HFFc6 (cell line): Measurements from ENCODE around the gene EPAS1. TPM values are rescaled to one million over a fixed set of nuclear protein-coding genes. Genes with fewer than 3 reads are reported as not detected.
A peak's percentile ranks its signal among the peaks of the same experiment; 100 is the strongest.

Experiments used
- DNase-seq: peaks from one replicate; pipeline ENCODE4 v3.0.0-alpha.2; 2018
- H3K27ac Mint-ChIP-seq: 2 replicates; pipeline ENCODE4 v1.8.0; 2020; ENCODE audit warnings: mild to moderate bottlenecking, mixed read lengths
- H3K27me3 Mint-ChIP-seq: 2 replicates; pipeline ENCODE4 v1.8.0; 2021; ENCODE audit warnings: mild to moderate bottlenecking, moderate library complexity, mixed read lengths; ENCODE audit not compliant: insufficient read depth
- H3K36me3 Mint-ChIP-seq: 2 replicates; pipeline ENCODE4 v1.8.0; 2021; ENCODE audit warnings: low read depth, mixed read lengths
- H3K4me1 Mint-ChIP-seq: 2 replicates; pipeline ENCODE4 v1.8.0; 2020; ENCODE audit warnings: low read depth, mixed read lengths
- H3K4me3 Mint-ChIP-seq: 2 replicates; pipeline ENCODE4 v1.8.0; 2020; ENCODE audit warnings: mild to moderate bottlenecking, moderate library complexity, mixed read lengths
- H3K9me3 Mint-ChIP-seq: 2 replicates; pipeline ENCODE4 v1.8.0; 2020; ENCODE audit warnings: mild to moderate bottlenecking, mixed read lengths
- CTCF ChIP-seq: fragments of 200-600 bp; sonication (generic); IDR thresholded peaks from 2 replicates; pipeline ENCODE4 v1.5.0; 2021; ENCODE audit warnings: antibody characterized with exemption, mild to moderate bottlenecking
- total RNA-seq, 6 experiments: library from RNA; stranded (reverse); fragmentation: NEBNext Ultra II Directional; extraction: Animal tissue kit (Norgen Biotek cat#: 25700); gene quantifications; 2 replicates in 1 of 6; 3 replicates in 5 of 6; pipeline ENCODE4 v1.2.3, GENCODE V29; 2021

The EPAS1 gene
- total RNA-seq, 6 experiments from 2014 or later, result 93.5 to 115 (median 101) TPM

GRCh38 chr2:46308629-46309028, 11.4 kb downstream of the EPAS1 start:
- Mint-ChIP-seq H3K4me3 (no peak overlapping the region), H3K36me3 (peaks cover 15% of the 10 kb centered on the region), H3K27ac (no peak overlapping the region), H3K9me3 (peaks cover 4% of the 10 kb centered on the region; the same call in 1 of the 2 replicates), H3K27me3 (peaks cover 3% of the 10 kb centered on the region), H3K4me1 (peaks cover 94% of the 10 kb centered on the region)
- no peak for DNase-seq
- no peak for TF ChIP-seq CTCF

- no peak overlapping the region for H3K4me3 Mint-ChIP-seq
- DNase-seq, result peak; percentile 83
- no peak for TF ChIP-seq CTCF
- peaks cover 3% of the 10 kb centered on the region for H3K27me3 Mint-ChIP-seq
- peaks cover 4% of the 10 kb centered on the region; the same call in 1 of the 2 replicates for H3K9me3 Mint-ChIP-seq
- H3K36me3 Mint-ChIP-seq, result peaks cover 15% of the 10 kb centered on the region
- H3K27ac Mint-ChIP-seq, result peak overlapping the region; percentile 71
- peaks cover 94% of the 10 kb centered on the region for H3K4me1 Mint-ChIP-seq
These were observed 12.1 kb downstream of the EPAS1 start for GRCh38 chr2:46309052-46309953.

- Mint-ChIP-seq H3K9me3 (no peaks in the 10 kb centered on the region), H3K27ac (peak overlapping the region; percentile 71; the same call in 1 of the 2 replicates), H3K27me3 (peaks cover 3% of the 10 kb centered on the region), H3K4me1 (peaks cover 94% of the 10 kb centered on the region), H3K4me3 (no peak overlapping the region), H3K36me3 (peaks cover 5% of the 10 kb centered on the region; the same call in 1 of the 2 replicates)
- no peak for DNase-seq
- no peak for TF ChIP-seq CTCF
These were observed 13.2 kb downstream of the EPAS1 start for GRCh38 chr2:46310446-46310845.

GRCh38 chr2:46311651-46312223, 14.5 kb downstream of the EPAS1 start:
- 0 out of 2 replicates have a peak, but pooled peaks cover under 1% of the 10 kb centered on the region for H3K9me3 Mint-ChIP-seq
- TF ChIP-seq CTCF, result no peak
- H3K4me3 Mint-ChIP-seq, result no peak overlapping the region
- H3K27me3 Mint-ChIP-seq, result peaks cover 3% of the 10 kb centered on the region
- peaks cover 94% of the 10 kb centered on the region for H3K4me1 Mint-ChIP-seq
- peak overlapping the region; percentile 65; the same call in 1 of the 2 replicates for H3K27ac Mint-ChIP-seq
- no peak for DNase-seq
- H3K36me3 Mint-ChIP-seq, result peaks cover 5% of the 10 kb centered on the region

GRCh38 chr2:46313063-46313462, 15.9 kb downstream of the EPAS1 start:
- peaks cover 96% of the 10 kb centered on the region for H3K4me1 Mint-ChIP-seq
- DNase-seq, result no peak
- no peak overlapping the region for H3K4me3 Mint-ChIP-seq
- no peak for TF ChIP-seq CTCF
- H3K27me3 Mint-ChIP-seq, result no peaks in the 10 kb centered on the region; the same call in 1 of the 2 replicates
- 0 out of 2 replicates have a peak, but pooled peaks cover 6% of the 10 kb centered on the region for H3K9me3 Mint-ChIP-seq
- H3K36me3 Mint-ChIP-seq, result peaks cover 16% of the 10 kb centered on the region
- H3K27ac Mint-ChIP-seq, result no peak overlapping the region
